HEK293 (cell line): Measurements from ENCODE around the gene LRP1.

Experiments used
- ATF2 ChIP-seq: fragments of 450-650 bp; formaldehyde crosslinking; IDR thresholded peaks from 2 replicates; pipeline ENCODE4 v1.5.1; 2016; ENCODE audit warnings: missing biosample characterization, missing genetic modification characterization, low read depth
- CTCF ChIP-seq: fragments of 450-650 bp; formaldehyde crosslinking; IDR thresholded peaks from 2 replicates; pipeline ENCODE4 v1.5.1; 2016; ENCODE audit warnings: missing biosample characterization, missing genetic modification characterization
- OSR2 ChIP-seq: fragments of 450-650 bp; formaldehyde crosslinking; IDR thresholded peaks from 2 replicates; pipeline ENCODE4 v1.5.1; 2016; ENCODE audit warnings: missing biosample characterization, missing genetic modification characterization
- RBAK ChIP-seq: fragments of 450-650 bp; formaldehyde crosslinking; IDR thresholded peaks from 2 replicates; pipeline ENCODE4 v1.5.1; 2016; ENCODE audit warnings: missing biosample characterization, missing genetic modification characterization
- SCRT2 ChIP-seq: fragments of 450-650 bp; formaldehyde crosslinking; IDR thresholded peaks from 2 replicates; pipeline ENCODE4 v1.5.1; 2016; ENCODE audit warnings: missing biosample characterization, missing genetic modification characterization
- TRIM28 ChIP-seq: IDR thresholded peaks from 2 replicates; pipeline ENCODE4 v1.6.1; 2011; ENCODE audit warnings: low read length, control low read depth, borderline replicate concordance
- ZBTB20 ChIP-seq: fragments of 450-650 bp; formaldehyde crosslinking; IDR thresholded peaks from 2 replicates; pipeline ENCODE4 v1.5.1; 2016; ENCODE audit warnings: missing biosample characterization, missing genetic modification characterization
- ZBTB21 ChIP-seq: fragments of 450-650 bp; formaldehyde crosslinking; IDR thresholded peaks from 2 replicates; pipeline ENCODE4 v1.5.1; 2017; ENCODE audit warnings: missing biosample characterization, missing genetic modification characterization
- ZNF133 ChIP-seq: fragments of 450-650 bp; formaldehyde crosslinking; IDR thresholded peaks from 2 replicates; pipeline ENCODE4 v1.5.1; 2016; ENCODE audit warnings: missing biosample characterization, missing genetic modification characterization
- ZNF280D ChIP-seq: fragments of 450-650 bp; formaldehyde crosslinking; IDR thresholded peaks from 2 replicates; pipeline ENCODE4 v1.5.1; 2016; ENCODE audit warnings: missing biosample characterization, missing genetic modification characterization
- ZNF580 ChIP-seq: fragments of 450-650 bp; formaldehyde crosslinking; IDR thresholded peaks from 2 replicates; pipeline ENCODE4 v1.5.1; 2016; ENCODE audit warnings: missing biosample characterization, missing genetic modification characterization
- ZNF670 ChIP-seq: fragments of 450-650 bp; formaldehyde crosslinking; IDR thresholded peaks from 2 replicates; pipeline ENCODE4 v1.5.1; 2016; ENCODE audit warnings: missing biosample characterization, missing genetic modification characterization, low read depth

GRCh38 chr12:57187222-57188089 is 59.2 kb downstream of the LRP1 start:
- TF ChIP-seq TRIM28 (no peak), ZNF580 (no peak), RBAK (tag by site-specific recombination) (no peak), CTCF (tag by site-specific recombination) (no peak), ATF2 (tag by site-specific recombination) (no peak), ZNF133 (no peak), ZNF670 (tag by site-specific recombination) (no peak), ZBTB20 (tag by site-specific recombination) (no peak), OSR2 (tag by site-specific recombination) (no peak), SCRT2 (peak; percentile 41; the same call in 1 of the 2 replicates), ZNF280D (tag by site-specific recombination) (no peak), ZBTB21 (no peak)
